Measurements from ENCODE around the gene GNLY.

GNLY gene

GRCh38 chr2:85731606-85732005 lies 37.4 kb downstream of the GNLY start:
- no peak for TF ChIP-seq JUND (IDR thresholded peaks at IDR 0.05; ENCODE audit: low read depth)
- no peak for DNase-seq (ENCODE audit: low read depth in 1 of 2, low spot score in 1 of 2)
- in situ Hi-C loops (cut with HindIII; ENCODE audit: low pct_unique_long_range_greater_than_20kb, low sequenced_read_pairs), result no loop called here

GRCh38 chr2:85732467-85733120 lies 38.4 kb downstream of the GNLY start:
- in situ Hi-C loops (cut with HindIII; ENCODE audit: low pct_unique_long_range_greater_than_20kb, low sequenced_read_pairs), result no loop called here
- TF ChIP-seq JUND (IDR thresholded peaks at IDR 0.05; ENCODE audit: low read depth), result no peak
- no peak for DNase-seq (ENCODE audit: low read depth in 1 of 2, low spot score in 1 of 2)

GRCh38 chr2:85733121-85733960 lies 39.2 kb downstream of the GNLY start:
- in situ Hi-C loops (cut with HindIII; ENCODE audit: low pct_unique_long_range_greater_than_20kb, low sequenced_read_pairs), result no loop called here
- no peak for TF ChIP-seq JUND (IDR thresholded peaks at IDR 0.05; ENCODE audit: low read depth)
- DNase-seq (ENCODE audit: low read depth in 1 of 2, low spot score in 1 of 2), result no peak

GRCh38 chr2:85734015-85734414 lies 39.9 kb downstream of the GNLY start:
- in situ Hi-C loops (cut with HindIII; ENCODE audit: low pct_unique_long_range_greater_than_20kb, low sequenced_read_pairs), result no loop called here
- no peak for DNase-seq (ENCODE audit: low read depth in 1 of 2, low spot score in 1 of 2)
- no peak for TF ChIP-seq JUND (IDR thresholded peaks at IDR 0.05; ENCODE audit: low read depth)

- no peak for DNase-seq (ENCODE audit: low read depth in 1 of 2, low spot score in 1 of 2)
- in situ Hi-C loops (cut with HindIII; ENCODE audit: low pct_unique_long_range_greater_than_20kb, low sequenced_read_pairs), result no loop called here
- no peak for TF ChIP-seq JUND (IDR thresholded peaks at IDR 0.05; ENCODE audit: low read depth)
Observed at GRCh38 chr2:85734942-85735608, 40.9 kb downstream of the GNLY start.

- in situ Hi-C loops (cut with HindIII; ENCODE audit: low pct_unique_long_range_greater_than_20kb, low sequenced_read_pairs), result no loop called here
- no peak for DNase-seq (ENCODE audit: low read depth in 1 of 2, low spot score in 1 of 2)
- TF ChIP-seq JUND (IDR thresholded peaks at IDR 0.05; ENCODE audit: low read depth), result no peak
Observed at GRCh38 chr2:85735691-85736090, 41.5 kb downstream of the GNLY start.

- no peak for DNase-seq (ENCODE audit: low read depth in 1 of 2, low spot score in 1 of 2)
- TF ChIP-seq JUND (IDR thresholded peaks at IDR 0.05; ENCODE audit: low read depth), result no peak
- in situ Hi-C loops (cut with HindIII; ENCODE audit: low pct_unique_long_range_greater_than_20kb, low sequenced_read_pairs), result no loop called here
Observed at GRCh38 chr2:85736456-85737355, 42.5 kb downstream of the GNLY start.

- DNase-seq (ENCODE audit: low read depth in 1 of 2, low spot score in 1 of 2), result peak in 1 of 2 experiments; percentile 50
- TF ChIP-seq JUND (IDR thresholded peaks at IDR 0.05; ENCODE audit: low read depth), result no peak
- in situ Hi-C loops (cut with HindIII; ENCODE audit: low pct_unique_long_range_greater_than_20kb, low sequenced_read_pairs), result no loop called here
Observed at GRCh38 chr2:85737481-85737880, 43.3 kb downstream of the GNLY start.

- in situ Hi-C loops (cut with HindIII; ENCODE audit: low pct_unique_long_range_greater_than_20kb, low sequenced_read_pairs), result no loop called here
- no peak for DNase-seq (ENCODE audit: low read depth in 1 of 2, low spot score in 1 of 2)
- TF ChIP-seq JUND (IDR thresholded peaks at IDR 0.05; ENCODE audit: low read depth), result no peak
Observed at GRCh38 chr2:85737961-85738360, 43.8 kb downstream of the GNLY start.

- in situ Hi-C loops (cut with HindIII; ENCODE audit: low pct_unique_long_range_greater_than_20kb, low sequenced_read_pairs), result no loop called here
- DNase-seq (ENCODE audit: low read depth in 1 of 2, low spot score in 1 of 2), result no peak
- no peak for TF ChIP-seq JUND (IDR thresholded peaks at IDR 0.05; ENCODE audit: low read depth)
Observed at GRCh38 chr2:85740193-85740592, 46.0 kb downstream of the GNLY start.

- in situ Hi-C loops (cut with HindIII; ENCODE audit: low pct_unique_long_range_greater_than_20kb, low sequenced_read_pairs), result no loop called here
- TF ChIP-seq JUND (IDR thresholded peaks at IDR 0.05; ENCODE audit: low read depth), result no peak
- peak in 1 of 2 experiments; percentile 13 for DNase-seq (ENCODE audit: low read depth in 1 of 2, low spot score in 1 of 2)
Observed at GRCh38 chr2:85741211-85741832, 47.2 kb downstream of the GNLY start.
